Psoas muscle (tissue), 8 donors: ENCODE results near the gene SMG7. TPM values are rescaled to one million over a fixed set of nuclear protein-coding genes. Genes with fewer than 3 reads are reported as not detected.

Source experiments
- ATAC-seq, 4 donors: fragments of 200-7000 bp; cut with Tn5 transposase; one replicate each; pipeline ENCODE4 v1.9.1; 2020; ENCODE audit warnings: moderate library complexity in 3 of 4, mild to moderate bottlenecking in 2 of 4
- DNase-seq, 2 donors: peaks; one replicate each; pipeline ENCODE4 v3.0.0-alpha.2; 2020
- H3K27ac ChIP-seq: fragments of 200-600 bp; one replicate; pipeline ENCODE4 v1.8.0; 2022
- H3K27me3 ChIP-seq, 3 donors: fragments of 200-600 bp in 1 of 3; one replicate each; pipeline versions ENCODE4 v1.6.1 to v1.8.0; 2013 to 2022; ENCODE audit warnings: low read length in 2 of 3, mild to moderate bottlenecking in 2 of 3, moderate library complexity in 1 of 3; ENCODE audit not compliant: insufficient read depth in 3 of 3
- H3K36me3 ChIP-seq, 2 donors: fragments of 200-600 bp in 1 of 2; one replicate each; pipeline versions ENCODE4 v1.6.1 to v1.8.0; 2013 to 2022; ENCODE audit warnings: low read depth in 1 of 2, mild to moderate bottlenecking in 1 of 2, moderate library complexity in 1 of 2; ENCODE audit not compliant: insufficient read depth in 1 of 2
- H3K4me1 ChIP-seq: fragments of 200-600 bp; one replicate; pipeline ENCODE4 v1.8.0; 2022
- H3K4me3 ChIP-seq: fragments of 200-600 bp; one replicate; pipeline ENCODE4 v1.8.0; 2022; ENCODE audit warnings: mild to moderate bottlenecking
- H3K9me3 ChIP-seq: fragments of 200-600 bp; one replicate; pipeline ENCODE4 v1.8.0; 2022
- WGBS, 3 donors: extraction: QIAGEN DNeasy Blood & Tissue Kit; methylation state at CpG; one replicate each; pipeline versions ENCODE4 v1.1.6 to v1.1.7; 2013; 5-methylcytosine and 5-hydroxymethylcytosine counted together
- intact Hi-C, 2 donors: fragments of 100-400 bp; cut with DNase I; formaldehyde crosslinking; loops; one replicate each; pipeline versions ENCODE4 v1.11.0 to v1.14.2; 2022
- polyA plus RNA-seq, 3 donors: library from polyadenylated mRNA; stranded (reverse); fragments of 200-250 nt; gene quantifications; one replicate each; pipeline ENCODE4 v1.2.3, GENCODE V29; 2013
- total RNA-seq, 4 donors: library from RNA; stranded (reverse); fragmentation: NEBNext Ultra II Directional in 2 of 4; extraction: Animal tissue kit (Norgen Biotek cat#: 25700) in 2 of 4; gene quantifications; one replicate each; pipeline versions ENCODE4 v1.2.1 to v1.2.4, GENCODE V29; 2021 to 2023
- TF ChIP-seq, protein P1 (sequence below): fragments of 200-600 bp; IDR thresholded peaks from one replicate; pipeline ENCODE4 v1.8.0; 2022; ENCODE audit warnings: antibody characterized with exemption
- donor health status: healthy with polysubstance abuse.
- donor health status: DM: no; HTN: no; CAD: no; lungs with moderate emphysema.
- donor health status: Bipolar disorder and iron deficiency.
- donor health status: healthy.
- donor health status: DM: yes; HTN: yes; CAD: no.
- donor health status: DM: no; HTN: no; CAD: no.
- donor health status: DM: no; HTN: no; CAD: no.
- donor health status: DM: yes; HTN: yes; CAD: no.

Gene SMG7
- total and polyA plus RNA-seq, 7 donors = 14.1 to 40.3 (median 26.4) TPM

DNA sequence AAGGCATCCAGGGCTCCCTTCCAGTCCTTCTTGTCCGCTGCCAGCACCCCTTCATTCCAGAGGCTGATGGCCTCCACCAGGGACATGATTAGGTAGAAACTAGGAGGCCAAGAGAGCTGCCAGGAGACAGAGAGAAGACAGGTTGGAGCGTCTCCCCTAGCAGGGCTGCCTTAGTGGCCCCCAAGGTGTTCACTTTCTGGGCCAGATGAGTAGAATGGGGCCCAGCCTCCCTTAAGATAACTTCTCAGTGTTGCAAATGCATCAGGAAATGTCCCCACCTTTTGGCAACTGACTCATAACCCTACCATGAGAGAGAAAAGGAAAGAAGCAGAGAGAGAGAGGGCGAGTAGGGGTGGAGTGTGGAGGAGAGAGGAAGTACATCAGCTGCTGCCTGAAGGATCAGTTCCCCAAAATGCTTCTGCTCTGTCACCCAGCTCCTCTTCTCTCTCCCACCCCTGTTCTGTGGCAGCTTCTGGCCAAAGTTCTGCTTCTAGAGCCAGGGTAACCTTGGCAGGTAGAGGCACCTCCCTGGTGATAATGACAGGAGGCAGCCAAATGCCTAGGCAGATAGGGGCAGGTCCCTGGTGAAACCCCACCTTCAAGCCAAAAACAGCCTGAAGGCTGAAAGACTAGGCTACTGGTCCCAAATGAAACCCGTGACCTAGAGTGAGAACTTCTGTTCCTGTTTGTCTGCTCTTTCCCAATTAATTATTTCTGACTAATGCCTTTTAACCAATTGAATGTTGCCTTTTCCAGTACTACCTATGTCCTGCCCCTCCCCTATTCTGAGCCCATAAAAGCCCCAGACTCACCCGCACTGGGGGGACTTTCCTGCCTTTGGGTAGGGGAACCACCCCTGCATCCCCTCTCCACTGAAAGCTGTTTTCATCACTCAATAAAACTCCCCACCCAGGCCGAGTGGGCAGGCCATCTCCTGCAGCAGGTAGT, 118.2 kb downstream of the SMG7 start, which contains the start of gene NCF2:
Gene NCF2 (minus strand): TSS at position 216 of the 948 bp plus-strand sequence. CDS start 130 bp downstream, at position 86.
- no peak within 1 kb of the TSS for H3K27ac ChIP-seq
- 70 to 85% (median 82%) methylated on average over 6 of the region's 6 CpGs for WGBS, 3 donors
- H3K9me3 ChIP-seq = no peaks in the 10 kb centered on the region
- TF ChIP-seq, protein P1, sequence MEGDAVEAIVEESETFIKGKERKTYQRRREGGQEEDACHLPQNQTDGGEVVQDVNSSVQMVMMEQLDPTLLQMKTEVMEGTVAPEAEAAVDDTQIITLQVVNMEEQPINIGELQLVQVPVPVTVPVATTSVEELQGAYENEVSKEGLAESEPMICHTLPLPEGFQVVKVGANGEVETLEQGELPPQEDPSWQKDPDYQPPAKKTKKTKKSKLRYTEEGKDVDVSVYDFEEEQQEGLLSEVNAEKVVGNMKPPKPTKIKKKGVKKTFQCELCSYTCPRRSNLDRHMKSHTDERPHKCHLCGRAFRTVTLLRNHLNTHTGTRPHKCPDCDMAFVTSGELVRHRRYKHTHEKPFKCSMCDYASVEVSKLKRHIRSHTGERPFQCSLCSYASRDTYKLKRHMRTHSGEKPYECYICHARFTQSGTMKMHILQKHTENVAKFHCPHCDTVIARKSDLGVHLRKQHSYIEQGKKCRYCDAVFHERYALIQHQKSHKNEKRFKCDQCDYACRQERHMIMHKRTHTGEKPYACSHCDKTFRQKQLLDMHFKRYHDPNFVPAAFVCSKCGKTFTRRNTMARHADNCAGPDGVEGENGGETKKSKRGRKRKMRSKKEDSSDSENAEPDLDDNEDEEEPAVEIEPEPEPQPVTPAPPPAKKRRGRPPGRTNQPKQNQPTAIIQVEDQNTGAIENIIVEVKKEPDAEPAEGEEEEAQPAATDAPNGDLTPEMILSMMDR = no peak
- ATAC-seq (peak in 3 of 4 donors; percentile 30 to 48 (median 38)), DNase-seq (no peak)
- intact Hi-C loops = no loop called here
- no peaks in the 10 kb centered on the region for H3K27me3 ChIP-seq
- no peaks in the 10 kb centered on the region for H3K4me1 ChIP-seq
- peak within 1 kb of the TSS; percentile 41 for H3K4me3 ChIP-seq
- H3K36me3 ChIP-seq = no peaks in the 10 kb centered on the region

DNA sequence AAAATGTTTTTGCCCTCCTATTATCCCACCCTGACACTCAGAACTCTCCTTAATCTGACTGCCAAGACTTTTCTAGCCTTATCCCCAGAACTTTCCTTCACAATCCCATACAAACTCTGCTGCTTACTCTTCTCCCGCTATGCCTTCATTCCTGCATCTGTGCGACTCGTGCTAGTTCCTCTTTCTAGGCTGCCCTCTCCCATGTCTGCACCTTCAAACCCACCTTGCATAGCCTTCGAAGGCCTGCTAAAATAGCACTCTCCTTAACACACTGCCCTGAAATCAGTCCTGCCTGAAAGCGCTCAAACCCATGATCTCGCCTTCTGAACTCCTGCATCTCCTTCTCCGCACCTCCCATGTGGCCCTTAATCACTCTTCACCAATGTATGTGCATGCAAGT, 120.4 kb downstream of the SMG7 start:
- Histone ChIP-seq H3K9me3 (no peaks in the 10 kb centered on the region), H3K4me1 (no peaks in the 10 kb centered on the region), H3K27ac (no peak overlapping the region), H3K36me3 (no peaks in the 10 kb centered on the region), H3K27me3 (peaks cover 0 to 3% (median 0%) of the 10 kb centered on the region in 3 donors), H3K4me3 (no peak overlapping the region)
- TF ChIP-seq, protein P1 = no peak
- ATAC-seq = no peak
- no peak for DNase-seq
- WGBS, 3 donors = 91 to 96% (median 92%) methylated on average over 7 of the region's 7 CpGs
- intact Hi-C loops = no loop called here

DNA sequence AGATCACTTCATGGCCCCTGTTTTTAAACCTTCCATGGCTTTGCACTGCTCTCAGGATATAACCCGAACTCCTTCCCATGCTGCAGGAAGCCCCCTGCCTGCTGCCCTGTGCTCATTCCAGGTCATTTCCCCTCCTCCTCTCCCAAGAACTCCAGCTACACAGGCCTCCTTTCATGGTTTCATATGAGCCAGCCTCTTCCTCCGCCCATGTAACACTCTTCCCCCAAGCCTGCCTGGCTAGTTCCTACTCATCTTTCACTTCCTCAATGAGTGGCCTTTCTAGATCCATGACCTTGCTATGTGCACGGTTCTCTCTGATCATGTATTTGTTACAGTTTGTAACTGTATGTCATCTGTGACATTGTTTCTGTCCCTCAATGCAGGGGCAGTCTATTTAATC, 121.1 kb downstream of the SMG7 start:
- Histone ChIP-seq H3K27me3 (peaks cover 0 to 3% (median 0%) of the 10 kb centered on the region in 3 donors), H3K36me3 (no peaks in the 10 kb centered on the region), H3K4me1 (no peaks in the 10 kb centered on the region), H3K9me3 (no peaks in the 10 kb centered on the region), H3K27ac (no peak overlapping the region), H3K4me3 (no peak overlapping the region)
- TF ChIP-seq, protein P1 = no peak
- WGBS, 3 donors = 44 to 54% (median 45%) methylated on average over 3 of the region's 3 CpGs
- DNase-seq (no peak), ATAC-seq (no peak)
- intact Hi-C loops = no loop called here

DNA sequence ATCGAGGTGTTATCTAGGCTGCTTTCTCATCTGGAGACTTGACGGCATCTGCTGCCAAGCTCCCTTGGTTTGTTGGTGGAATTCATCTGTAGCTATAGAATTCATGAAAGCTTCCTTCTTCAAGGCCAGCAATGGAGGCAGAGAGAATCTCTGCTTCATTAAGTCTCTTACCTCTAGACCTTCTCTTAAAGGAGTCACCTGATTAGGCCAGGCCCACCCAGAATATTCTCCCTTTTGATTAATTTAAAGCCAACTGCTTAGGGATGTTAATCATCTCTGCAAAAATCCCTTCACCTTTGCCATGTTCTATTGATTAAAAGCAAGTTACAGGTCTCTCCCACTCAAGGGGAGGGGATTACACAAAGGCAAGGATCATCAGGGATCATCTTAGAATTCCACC, 123.2 kb downstream of the SMG7 start:
- no peak overlapping the region for H3K27ac ChIP-seq
- H3K4me3 ChIP-seq = no peak overlapping the region
- H3K4me1 ChIP-seq = no peaks in the 10 kb centered on the region
- H3K36me3 ChIP-seq = no peaks in the 10 kb centered on the region
- intact Hi-C loops = no loop called here
- ATAC-seq = no peak
- WGBS, 3 donors = 90 to 100% (median 96%) methylated on average over 2 of the region's 2 CpGs
- TF ChIP-seq, protein P1 = no peak
- DNase-seq = no peak
- no peaks in the 10 kb centered on the region for H3K9me3 ChIP-seq
- peaks cover 0 to 3% (median 0%) of the 10 kb centered on the region in 3 donors for H3K27me3 ChIP-seq
